K562 (cell line): ENCODE results near the gene CDC25B. TPM values are rescaled to one million over a fixed set of nuclear protein-coding genes. Genes with fewer than 3 reads are reported as not detected.

Experiments
- ATAC-seq: fragments of 200-7000 bp; cut with Tn5 transposase; 3 replicates; pipeline ENCODE4 v1.9.1; 2020; ENCODE audit warnings: moderate library complexity
- BruUV-seq: library from RNA; stranded (reverse); fragments of 400-500 nt; replicated peaks from 2 replicates; lab custom pipeline; 2021; lab: Mats Ljungman, UMichigan
- CTCF ChIA-PET: fragments of 300-600 bp; formaldehyde crosslinking; extraction: SDS; loops from one replicate; lab custom pipeline; 2021; ENCODE audit warnings: low intra/inter-chr PET ratio; lab: Yijun Ruan, JAX
- POLR2A ChIA-PET: fragments of 300-600, 350-650 bp; sonication (Branson Sonifier 250); formaldehyde crosslinking; extraction: SDS; loops from one replicate; lab custom pipeline; 2021; ENCODE audit warnings: antibody characterized with exemption, inconsistent platforms; lab: Yijun Ruan, JAX
- DNase-seq, 4 experiments: peaks; one replicate each; pipeline versions ENCODE4 v3.0.0 to v3.0.0-alpha.2; 2011 to 2018; ENCODE audit warnings: low spot score in 3 of 4, mixed read lengths in 3 of 4; ENCODE audit errors: extremely low read depth in 1 of 4
- FAIRE-seq: peaks from 2 replicates; lab custom pipeline; 2011; peaks lifted over from hg19 to GRCh38; lab: Jason Lieb, UNC
- H2AFZ ChIP-seq: 2 replicates; pipeline ENCODE4 v1.6.0; 2011; ENCODE audit warnings: low read depth, low read length, control low read depth, inconsistent platforms
- H3K27ac ChIP-seq: fragments of 200-600 bp; 3 replicates; pipeline ENCODE4 v1.8.0; 2011; ENCODE audit warnings: low read depth, mild to moderate bottlenecking, control low read depth, inconsistent platforms, low read length, moderate library complexity, mixed read lengths; ENCODE audit errors: extremely low read depth
- H3K27me3 ChIP-seq, 2 experiments: fragments of 300-600 bp in 1 of 2; 2 replicates in 1 of 2; 3 replicates in 1 of 2; pipeline versions ENCODE4 v1.6.0 to v1.8.0; 2011; ENCODE audit warnings: inconsistent platforms in 2 of 2, low read length in 2 of 2, mild to moderate bottlenecking in 1 of 2, mixed read lengths in 1 of 2, moderate library complexity in 1 of 2; ENCODE audit not compliant: control insufficient read depth in 2 of 2, insufficient read depth in 2 of 2
- H3K36me3 ChIP-seq: fragments of 300-600 bp; 3 replicates; pipeline ENCODE4 v1.8.0; 2011; ENCODE audit warnings: mild to moderate bottlenecking, low read length, inconsistent platforms; ENCODE audit not compliant: control insufficient read depth, insufficient read depth
- H3K4me1 ChIP-seq, 2 experiments: fragments of 200-600 bp in 1 of 2; replicated peaks in 1 of 2; 2 replicates in 1 of 2; 3 replicates in 1 of 2; pipeline versions ENCODE4 v1.5.1 to v1.8.0; 2011; ENCODE audit warnings: inconsistent platforms in 2 of 2, low read length in 2 of 2, mild to moderate bottlenecking in 1 of 2, mixed read lengths in 1 of 2, moderate library complexity in 1 of 2; ENCODE audit not compliant: control insufficient read depth in 2 of 2, insufficient read depth in 2 of 2
- H3K4me2 ChIP-seq: 2 replicates; pipeline ENCODE4 v1.6.1; 2011; ENCODE audit warnings: low read length, control low read depth, inconsistent platforms, mixed read lengths; ENCODE audit not compliant: insufficient read depth
- H3K4me3 ChIP-seq: fragments of 200-600 bp; sonication (generic), shearing (Covaris generic); 2 replicates; pipeline ENCODE4 v1.5.1; 2016; ENCODE audit warnings: control low read depth, inconsistent platforms
- H3K79me2 ChIP-seq: fragments of 200-600 bp; 3 replicates; pipeline ENCODE4 v1.8.0; 2011; ENCODE audit warnings: low read length, inconsistent platforms; ENCODE audit not compliant: control insufficient read depth, insufficient read depth
- H3K9ac ChIP-seq, 2 experiments: 2 replicates each; pipeline versions ENCODE4 v1.6.0 to v1.6.1; 2011; ENCODE audit warnings: low read depth in 2 of 2, low read length in 2 of 2, control low read depth in 1 of 2, inconsistent platforms in 1 of 2, mild to moderate bottlenecking in 1 of 2, mixed read lengths in 1 of 2; ENCODE audit not compliant: insufficient read depth in 1 of 2
- H3K9me1 ChIP-seq: one replicate; pipeline ENCODE4 v1.6.0; 2011; ENCODE audit warnings: inconsistent platforms, mild to moderate bottlenecking, low read length, moderate library complexity; ENCODE audit not compliant: control insufficient read depth, insufficient read depth
- H3K9me3 ChIP-seq: replicated peaks from 2 replicates; pipeline ENCODE4 v1.5.1; 2011; ENCODE audit warnings: low read depth, low read length, inconsistent platforms; ENCODE audit not compliant: control insufficient read depth, insufficient read depth
- H4K20me1 ChIP-seq: replicated peaks from 2 replicates; pipeline ENCODE4 v1.6.1; 2011; ENCODE audit warnings: low read length, inconsistent platforms, mixed read lengths; ENCODE audit not compliant: control insufficient read depth, insufficient read depth
- FOXP1 ChIP-seq: sonication (generic); formaldehyde crosslinking; IDR thresholded peaks from 2 replicates; pipeline ENCODE4 v1.8.0; 2022; ENCODE audit warnings: mild to moderate bottlenecking, missing genetic modification reagents
- NR2C2 ChIP-seq, 2 experiments: fragments of 200-800 bp in 1 of 2; sonication (Bioruptor generic) in 1 of 2; sonication (generic) in 1 of 2; formaldehyde crosslinking in 1 of 2; IDR thresholded peaks; 2 replicates each; pipeline versions ENCODE4 v1.6.1 to v1.8.0; 2016 to 2022; ENCODE audit warnings: mild to moderate bottlenecking in 1 of 2, missing compliant biosample characterization in 1 of 2, missing genetic modification characterization in 1 of 2, missing genetic modification reagents in 1 of 2
- SIN3A ChIP-seq, 2 experiments: fragments of 150-350 bp in 1 of 2; IDR thresholded peaks; 2 replicates each; pipeline ENCODE4 v1.6.1; 2011 to 2016; ENCODE audit warnings: borderline replicate concordance in 2 of 2, low read depth in 2 of 2, low read length in 2 of 2, mild to moderate bottlenecking in 2 of 2, moderate library complexity in 2 of 2; ENCODE audit not compliant: control insufficient read depth in 1 of 2
- TAF9B ChIP-seq: fragments of 450-650 bp; IDR thresholded peaks from 2 replicates; pipeline ENCODE4 v1.6.1; 2018; ENCODE audit warnings: mild to moderate bottlenecking; ENCODE audit not compliant: partially characterized antibody
- XRCC5 ChIP-seq: fragments of 200-400 bp; formaldehyde crosslinking; IDR thresholded peaks from 2 replicates; pipeline ENCODE4 v1.6.1; 2017; ENCODE audit warnings: low read depth, mild to moderate bottlenecking, low read length
- ZBTB17 ChIP-seq: fragments of 450-650 bp; formaldehyde crosslinking; IDR thresholded peaks from 2 replicates; pipeline ENCODE4 v1.4.0; 2020; ENCODE audit warnings: mild to moderate bottlenecking
- ZNF740 ChIP-seq, 3 experiments: fragments of 200-800 bp in 1 of 3; sonication (Bioruptor generic) in 1 of 3; sonication (generic) in 1 of 3; formaldehyde crosslinking in 1 of 3; IDR thresholded peaks; 2 replicates each; pipeline versions ENCODE4 v1.6.1 to v1.8.0; 2016 to 2022; ENCODE audit warnings: mild to moderate bottlenecking in 2 of 3, missing compliant biosample characterization in 2 of 3, missing genetic modification characterization in 2 of 3, missing genetic modification reagents in 1 of 3
- WGBS: fragments of 100-300 bp; shearing (Covaris generic); methylation state at CpG from one replicate; pipeline ENCODE4 v1.1.6; 2016; ENCODE audit warnings: low coverage, mixed read lengths; ENCODE audit not compliant: insufficient coverage; ENCODE audit errors: missing lambda C conversion rate; 5-methylcytosine and 5-hydroxymethylcytosine counted together
- in situ Hi-C: fragments of 300-500 bp; cut with MboI; formaldehyde crosslinking; loops from 4 replicates; pipeline ENCODE4 v1.15.0; 2018; ENCODE audit warnings: inconsistent platforms, mixed read lengths
- intact Hi-C: fragments of 100-400 bp; cut with micrococcal nuclease; formaldehyde crosslinking; loops from 2 replicates; pipeline ENCODE4 v1.14.2; 2022
- polyA plus RNA-seq, 8 experiments: library from polyadenylated mRNA; depleted of rRNA in 4 of 8; stranded (reverse) in 5 of 8; unstranded in 3 of 8; fragments of >200 nt; fragmentation: Nextera tagmentation in 2 of 8; fragmentation: Illumina TruSeq in 1 of 8; extraction: Ambion mirVana in 2 of 8; extraction: Trizol in 1 of 8; gene quantifications; 2 replicates each; pipeline versions ENCODE4 v1.2.1 to v1.2.3, GENCODE V29; 2011 to 2014; ENCODE audit warnings: inconsistent platforms in 1 of 8, missing spikeins in 1 of 8
- total RNA-seq, 7 experiments: library from RNA; depleted of rRNA in 6 of 7; stranded (reverse); fragments of >200 nt in 6 of 7; fragmentation: Illumina TruSeq in 2 of 7; extraction: Trizol in 2 of 7; gene quantifications; 2 replicates each; pipeline versions ENCODE4 v1.2.1 to v1.2.3, GENCODE V29; 2011 to 2021; ENCODE audit warnings: low replicate concordance in 1 of 7
- TF ChIP-seq, protein P1 (sequence below), 2 experiments: IDR thresholded peaks; 2 replicates each; pipeline ENCODE4 v1.6.1; 2012; ENCODE audit warnings: improper control_type of control experiment in 2 of 2, low read depth in 2 of 2, low read length in 2 of 2, borderline replicate concordance in 1 of 2
- TF ChIP-seq, protein P2 (sequence below): IDR thresholded peaks from 3 replicates; pipeline ENCODE4 v1.6.1; 2011; ENCODE audit warnings: borderline replicate concordance, mild to moderate bottlenecking; ENCODE audit not compliant: insufficient read length, insufficient read depth
- TF ChIP-seq, protein P3 (sequence below): fragments of 450-650 bp; IDR thresholded peaks from 2 replicates; pipeline ENCODE4 v1.6.1; 2016; ENCODE audit warnings: borderline replicate concordance

Gene CDC25B
- total and polyA plus RNA-seq, 9 of the 15 experiments (the other 6 are each of a cell fraction or from before 2014, with no cell fraction given) = 2.3 to 35.7 (median 9.5) TPM

DNA sequence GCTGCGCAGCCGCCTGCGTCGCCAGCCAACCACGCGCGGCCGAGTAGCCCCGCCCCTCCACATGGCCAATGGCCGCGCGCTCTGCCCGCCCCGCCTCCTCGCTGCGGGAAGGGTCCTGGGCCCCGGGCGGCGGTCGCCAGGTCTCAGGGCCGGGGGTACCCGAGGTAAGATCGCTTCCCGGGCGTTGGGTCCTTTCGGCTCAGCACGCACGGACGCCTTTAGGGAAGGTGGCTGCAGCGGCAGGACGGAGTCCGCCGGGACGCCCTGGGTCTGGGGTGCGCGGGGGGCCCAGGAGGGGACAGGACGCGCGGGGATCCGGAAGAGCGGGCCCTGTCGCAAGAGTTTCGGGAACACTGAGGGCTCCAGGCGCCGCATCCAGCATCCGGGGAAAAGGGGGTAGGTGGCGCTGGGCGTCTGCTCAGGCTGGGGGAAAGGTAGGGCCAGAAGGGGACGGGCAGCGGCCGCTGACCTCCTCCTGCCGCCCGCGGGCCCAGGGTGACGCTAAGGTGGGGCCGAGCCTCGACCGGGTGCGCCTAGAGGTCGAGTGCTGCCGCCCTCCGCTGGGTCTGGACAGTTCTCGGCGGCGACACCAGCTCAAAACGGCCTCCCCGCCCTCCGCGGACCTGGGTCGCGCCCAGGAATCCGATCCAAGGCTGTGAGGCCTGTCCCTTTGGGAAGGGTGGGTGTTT, 50.8 kb downstream of the CDC25B start, which contains the start of gene MAVS:
Gene MAVS (plus strand): TSS at position 95 of the 689 bp plus-strand sequence. CDS start 7,791 bp downstream, outside the sequence.
- ATAC-seq (peak; percentile 94), DNase-seq (peak; percentile 87 to 90 (median 88)), FAIRE-seq (peak; percentile 46)
- Histone ChIP-seq H3K4me3 (peak within 1 kb of the TSS; percentile 81), H3K27ac (peak within 1 kb of the TSS; percentile 88), H3K4me2 (peak within 1 kb of the TSS; percentile 91), H2AFZ (peak within 1 kb of the TSS; percentile 68), H3K27me3 (no peaks in the 10 kb centered on the region), H3K36me3 (peaks cover 16% of the 10 kb centered on the region; the same call in 2 of the 3 replicates), H3K9ac (peak within 1 kb of the TSS; percentile 85 to 96), H3K9me1 (no peaks in the 10 kb centered on the region), H3K9me3 (no peaks in the 10 kb centered on the region), H3K79me2 (peaks cover 28% of the 10 kb centered on the region), H4K20me1 (no peaks in the 10 kb centered on the region), H3K4me1 (peaks cover 33 to 44% of the 10 kb centered on the region in 2 experiments; a peak in 4 of 5 replicates)
- ChIA-PET POLR2A (interaction anchor here (0.5 to 1.0 kb wide), 3 partner anchors 28 to 152 kb away, joined by 3 read pairs; no protein-coding TSS in a partner anchor), CTCF (no interaction called here)
- intact Hi-C loops (loop anchor here (2.0 to 5.0 kb wide), 2 partner anchors 26 to 60 kb away; partner anchors contain the start of genes AP5S1 and CENPB), in situ Hi-C loops (no loop called here)
- WGBS = 0% methylated on average over 27 of the region's 72 CpGs
- no TSS peak for BruUV-seq
- TF ChIP-seq NR2C2 (CRISPR knock-in tag; IDR thresholded peaks at IDR 0.05) (peak; percentile 27; the same call in 1 of the 2 replicates), NR2C2 (tag; IDR thresholded peaks at IDR 0.05) (peak; percentile 64; the same call in 1 of the 2 replicates), FOXP1 (CRISPR knock-in tag) (peak; percentile 18; the same call in 1 of the 2 replicates), ZNF740 (CRISPR knock-in tag; IDR thresholded peaks at IDR 0.05) (peak; percentile 92), ZNF740 (tag; IDR thresholded peaks at IDR 0.05) (no peak), XRCC5 (no peak), SIN3A (IDR thresholded peaks at IDR 0.05; ENCODE audit: borderline replicate concordance in 2 of 2, control insufficient read depth in 1 of 2, low read depth in 2 of 2, low read length in 2 of 2) (peak in 1 of 2 experiments; percentile 63; a peak in 1 of 4 replicates), ZBTB17 (CRISPR knock-in tag) (peak; percentile 55; the same call in 1 of the 2 replicates), TAF9B (peak; percentile 41)
- TF ChIP-seq, protein P1, sequence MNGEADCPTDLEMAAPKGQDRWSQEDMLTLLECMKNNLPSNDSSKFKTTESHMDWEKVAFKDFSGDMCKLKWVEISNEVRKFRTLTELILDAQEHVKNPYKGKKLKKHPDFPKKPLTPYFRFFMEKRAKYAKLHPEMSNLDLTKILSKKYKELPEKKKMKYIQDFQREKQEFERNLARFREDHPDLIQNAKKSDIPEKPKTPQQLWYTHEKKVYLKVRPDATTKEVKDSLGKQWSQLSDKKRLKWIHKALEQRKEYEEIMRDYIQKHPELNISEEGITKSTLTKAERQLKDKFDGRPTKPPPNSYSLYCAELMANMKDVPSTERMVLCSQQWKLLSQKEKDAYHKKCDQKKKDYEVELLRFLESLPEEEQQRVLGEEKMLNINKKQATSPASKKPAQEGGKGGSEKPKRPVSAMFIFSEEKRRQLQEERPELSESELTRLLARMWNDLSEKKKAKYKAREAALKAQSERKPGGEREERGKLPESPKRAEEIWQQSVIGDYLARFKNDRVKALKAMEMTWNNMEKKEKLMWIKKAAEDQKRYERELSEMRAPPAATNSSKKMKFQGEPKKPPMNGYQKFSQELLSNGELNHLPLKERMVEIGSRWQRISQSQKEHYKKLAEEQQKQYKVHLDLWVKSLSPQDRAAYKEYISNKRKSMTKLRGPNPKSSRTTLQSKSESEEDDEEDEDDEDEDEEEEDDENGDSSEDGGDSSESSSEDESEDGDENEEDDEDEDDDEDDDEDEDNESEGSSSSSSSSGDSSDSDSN (IDR thresholded peaks at IDR 0.05; ENCODE audit: borderline replicate concordance in 1 of 2, low read depth in 2 of 2, low read length in 2 of 2) = peak in 1 of 2 experiments; percentile 52; a peak in 1 of 4 replicates
- TF ChIP-seq, protein P2, sequence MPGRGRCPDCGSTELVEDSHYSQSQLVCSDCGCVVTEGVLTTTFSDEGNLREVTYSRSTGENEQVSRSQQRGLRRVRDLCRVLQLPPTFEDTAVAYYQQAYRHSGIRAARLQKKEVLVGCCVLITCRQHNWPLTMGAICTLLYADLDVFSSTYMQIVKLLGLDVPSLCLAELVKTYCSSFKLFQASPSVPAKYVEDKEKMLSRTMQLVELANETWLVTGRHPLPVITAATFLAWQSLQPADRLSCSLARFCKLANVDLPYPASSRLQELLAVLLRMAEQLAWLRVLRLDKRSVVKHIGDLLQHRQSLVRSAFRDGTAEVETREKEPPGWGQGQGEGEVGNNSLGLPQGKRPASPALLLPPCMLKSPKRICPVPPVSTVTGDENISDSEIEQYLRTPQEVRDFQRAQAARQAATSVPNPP = no peak
- TF ChIP-seq, protein P3, sequence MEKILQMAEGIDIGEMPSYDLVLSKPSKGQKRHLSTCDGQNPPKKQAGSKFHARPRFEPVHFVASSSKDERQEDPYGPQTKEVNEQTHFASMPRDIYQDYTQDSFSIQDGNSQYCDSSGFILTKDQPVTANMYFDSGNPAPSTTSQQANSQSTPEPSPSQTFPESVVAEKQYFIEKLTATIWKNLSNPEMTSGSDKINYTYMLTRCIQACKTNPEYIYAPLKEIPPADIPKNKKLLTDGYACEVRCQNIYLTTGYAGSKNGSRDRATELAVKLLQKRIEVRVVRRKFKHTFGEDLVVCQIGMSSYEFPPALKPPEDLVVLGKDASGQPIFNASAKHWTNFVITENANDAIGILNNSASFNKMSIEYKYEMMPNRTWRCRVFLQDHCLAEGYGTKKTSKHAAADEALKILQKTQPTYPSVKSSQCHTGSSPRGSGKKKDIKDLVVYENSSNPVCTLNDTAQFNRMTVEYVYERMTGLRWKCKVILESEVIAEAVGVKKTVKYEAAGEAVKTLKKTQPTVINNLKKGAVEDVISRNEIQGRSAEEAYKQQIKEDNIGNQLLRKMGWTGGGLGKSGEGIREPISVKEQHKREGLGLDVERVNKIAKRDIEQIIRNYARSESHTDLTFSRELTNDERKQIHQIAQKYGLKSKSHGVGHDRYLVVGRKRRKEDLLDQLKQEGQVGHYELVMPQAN = 0 out of 2 replicates have a peak, but pooled peaks have one; percentile 12
